ENCODE results near the gene RANBP3L. TPM values are rescaled to one million over a fixed set of nuclear protein-coding genes. Genes with fewer than 3 reads are reported as not detected.

The RANBP3L gene
- polyA plus RNA-seq, 1 of the 3 experiments (the other 2 are of a cell fraction): not detected

DNA sequence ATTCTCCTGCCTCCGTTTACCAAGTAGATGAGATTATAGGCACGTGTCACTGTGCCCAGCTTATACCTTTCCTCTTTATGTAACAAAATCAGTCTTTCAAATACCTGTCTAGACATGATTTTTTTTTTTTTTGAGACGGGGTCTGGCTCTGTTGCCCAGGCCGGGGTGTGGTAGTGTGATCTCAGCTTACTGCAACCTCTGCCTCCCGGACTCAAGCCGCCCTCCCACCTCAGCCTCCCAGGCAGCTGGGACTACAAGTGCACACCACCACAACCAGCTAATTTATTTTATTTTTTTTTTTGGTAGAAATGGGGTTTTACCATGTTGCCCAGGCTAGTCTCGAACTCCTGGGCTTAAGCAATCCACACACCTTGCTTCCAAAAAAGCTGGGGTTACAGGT, 73.2 kb downstream of the RANBP3L start:
- POLR2A ChIA-PET: no interaction called here
- no peak overlapping the region for H2AFZ ChIP-seq (ENCODE audit: low read depth)
- no peaks in the 10 kb centered on the region for H4K20me1 ChIP-seq (ENCODE audit: insufficient read depth)
- DNase-seq: no peak
- no peaks in the 10 kb centered on the region for H3K9me2 ChIP-seq
- WGBS (ENCODE audit: low lambda C conversion rate): 97% methylated on average over 7 of the region's 7 CpGs
- no peak overlapping the region for H3K4me2 ChIP-seq
- no peaks in the 10 kb centered on the region for H3K27me3 ChIP-seq (ENCODE audit: insufficient read depth)
- no peak overlapping the region for H3K4me3 ChIP-seq (ENCODE audit: low read depth in 2 of 2, low read length in 1 of 2)
- H3K27ac ChIP-seq (ENCODE audit: low read depth in 2 of 2, low read length in 1 of 2): no peak overlapping the region
- TF ChIP-seq RAD21 (IDR thresholded peaks at IDR 0.05; ENCODE audit: low read length) (no peak), TAF1 (IDR thresholded peaks at IDR 0.05; ENCODE audit: borderline replicate concordance, low read depth, low read length) (no peak)
- TF ChIP-seq, protein P1, sequence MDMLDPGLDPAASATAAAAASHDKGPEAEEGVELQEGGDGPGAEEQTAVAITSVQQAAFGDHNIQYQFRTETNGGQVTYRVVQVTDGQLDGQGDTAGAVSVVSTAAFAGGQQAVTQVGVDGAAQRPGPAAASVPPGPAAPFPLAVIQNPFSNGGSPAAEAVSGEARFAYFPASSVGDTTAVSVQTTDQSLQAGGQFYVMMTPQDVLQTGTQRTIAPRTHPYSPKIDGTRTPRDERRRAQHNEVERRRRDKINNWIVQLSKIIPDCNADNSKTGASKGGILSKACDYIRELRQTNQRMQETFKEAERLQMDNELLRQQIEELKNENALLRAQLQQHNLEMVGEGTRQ (IDR thresholded peaks at IDR 0.05; ENCODE audit: borderline replicate concordance, low read depth, low read length): no peak
- no peaks in the 10 kb centered on the region for H3K9me3 ChIP-seq
- H3K9ac ChIP-seq: no peak overlapping the region
- peaks cover 0 to 7% of the 10 kb centered on the region in 2 experiments; a peak in 3 of 4 replicates for H3K4me1 ChIP-seq (ENCODE audit: control insufficient read depth in 1 of 2, insufficient read depth in 2 of 2, low read depth in 1 of 2, low read length in 1 of 2)
- peaks cover 23% of the 10 kb centered on the region; the same call in 1 of the 2 replicates for H3K79me2 ChIP-seq (ENCODE audit: insufficient read depth)
- H3F3A ChIP-seq (replicated peaks; ENCODE audit: insufficient read depth): peaks cover 3% of the 10 kb centered on the region
- CTCF ChIA-PET: interaction anchor here (1.0 to 3.5 kb wide), 2 partner anchors 13 kb away, joined by 3 to 15 read pairs; partner anchors contain the start of gene NADK2
- H3K36me3 ChIP-seq (replicated peaks in 1 of 2; ENCODE audit: control insufficient read depth in 1 of 2, insufficient read depth in 2 of 2, low read length in 1 of 2): peaks cover 9 to 17% of the 10 kb centered on the region in 2 experiments

DNA sequence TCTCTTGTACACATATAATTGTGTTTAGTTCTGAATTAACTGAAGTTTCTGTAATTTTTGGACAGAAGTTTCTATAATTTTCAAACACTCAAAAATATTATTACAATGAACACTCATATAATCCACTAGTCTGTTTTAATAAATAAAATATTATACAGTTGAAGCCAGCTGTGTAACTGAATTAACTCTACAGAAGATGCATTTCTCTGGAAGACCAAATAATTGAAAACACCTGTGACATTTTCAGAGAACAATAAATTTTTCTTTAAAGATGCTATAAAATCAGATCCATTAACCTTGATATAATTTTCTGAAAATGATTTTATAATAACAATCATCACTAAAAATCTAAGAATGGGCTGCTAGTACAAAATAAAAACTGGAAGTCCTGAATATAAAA, 74.7 kb downstream of the RANBP3L start:
- Histone ChIP-seq H3F3A (replicated peaks; ENCODE audit: insufficient read depth) (peaks cover 3% of the 10 kb centered on the region), H2AFZ (ENCODE audit: low read depth) (no peak overlapping the region), H4K20me1 (ENCODE audit: insufficient read depth) (no peaks in the 10 kb centered on the region), H3K4me1 (ENCODE audit: control insufficient read depth in 1 of 2, insufficient read depth in 2 of 2, low read depth in 1 of 2, low read length in 1 of 2) (peaks cover 0 to 7% of the 10 kb centered on the region in 2 experiments; a peak in 3 of 4 replicates), H3K9me3 (no peaks in the 10 kb centered on the region), H3K79me2 (ENCODE audit: insufficient read depth) (peaks cover 10% of the 10 kb centered on the region; the same call in 1 of the 2 replicates), H3K36me3 (replicated peaks in 1 of 2; ENCODE audit: control insufficient read depth in 1 of 2, insufficient read depth in 2 of 2, low read length in 1 of 2) (peaks cover 9 to 20% of the 10 kb centered on the region in 2 experiments), H3K4me2 (no peak overlapping the region; the same call in 1 of the 2 replicates), H3K27me3 (ENCODE audit: insufficient read depth) (no peaks in the 10 kb centered on the region), H3K9me2 (no peaks in the 10 kb centered on the region), H3K9ac (no peak overlapping the region), H3K4me3 (ENCODE audit: low read depth in 2 of 2, low read length in 1 of 2) (no peak overlapping the region), H3K27ac (ENCODE audit: low read depth in 2 of 2, low read length in 1 of 2) (peak overlapping the region in 1 of 2 experiments; percentile 39; a peak in 1 of 4 replicates)
- ChIA-PET CTCF (interaction anchor here (1.0 to 1.4 kb wide), 2 partner anchors 10 to 38 kb away, joined by 3 to 5 read pairs; no protein-coding TSS in a partner anchor), POLR2A (interaction anchor here (0.5 kb wide), 1 partner anchor 18 kb away, joined by 3 read pairs; no protein-coding TSS in a partner anchor)
- DNase-seq: no peak
- TF ChIP-seq RXRA (IDR thresholded peaks at IDR 0.05; ENCODE audit: borderline replicate concordance, low read depth): no peak
- TF ChIP-seq TEAD4 (IDR thresholded peaks at IDR 0.05; ENCODE audit: borderline replicate concordance, insufficient read depth): no peak
- TF ChIP-seq, protein P2, sequence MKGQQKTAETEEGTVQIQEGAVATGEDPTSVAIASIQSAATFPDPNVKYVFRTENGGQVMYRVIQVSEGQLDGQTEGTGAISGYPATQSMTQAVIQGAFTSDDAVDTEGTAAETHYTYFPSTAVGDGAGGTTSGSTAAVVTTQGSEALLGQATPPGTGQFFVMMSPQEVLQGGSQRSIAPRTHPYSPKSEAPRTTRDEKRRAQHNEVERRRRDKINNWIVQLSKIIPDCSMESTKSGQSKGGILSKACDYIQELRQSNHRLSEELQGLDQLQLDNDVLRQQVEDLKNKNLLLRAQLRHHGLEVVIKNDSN (IDR thresholded peaks at IDR 0.05; ENCODE audit: borderline replicate concordance, low read depth): no peak
- TF ChIP-seq ELF1 (IDR thresholded peaks at IDR 0.05): no peak
- no peak for TF ChIP-seq GATA2 (CRISPR knock-in tag; IDR thresholded peaks at IDR 0.05)
- TF ChIP-seq, protein P3, sequence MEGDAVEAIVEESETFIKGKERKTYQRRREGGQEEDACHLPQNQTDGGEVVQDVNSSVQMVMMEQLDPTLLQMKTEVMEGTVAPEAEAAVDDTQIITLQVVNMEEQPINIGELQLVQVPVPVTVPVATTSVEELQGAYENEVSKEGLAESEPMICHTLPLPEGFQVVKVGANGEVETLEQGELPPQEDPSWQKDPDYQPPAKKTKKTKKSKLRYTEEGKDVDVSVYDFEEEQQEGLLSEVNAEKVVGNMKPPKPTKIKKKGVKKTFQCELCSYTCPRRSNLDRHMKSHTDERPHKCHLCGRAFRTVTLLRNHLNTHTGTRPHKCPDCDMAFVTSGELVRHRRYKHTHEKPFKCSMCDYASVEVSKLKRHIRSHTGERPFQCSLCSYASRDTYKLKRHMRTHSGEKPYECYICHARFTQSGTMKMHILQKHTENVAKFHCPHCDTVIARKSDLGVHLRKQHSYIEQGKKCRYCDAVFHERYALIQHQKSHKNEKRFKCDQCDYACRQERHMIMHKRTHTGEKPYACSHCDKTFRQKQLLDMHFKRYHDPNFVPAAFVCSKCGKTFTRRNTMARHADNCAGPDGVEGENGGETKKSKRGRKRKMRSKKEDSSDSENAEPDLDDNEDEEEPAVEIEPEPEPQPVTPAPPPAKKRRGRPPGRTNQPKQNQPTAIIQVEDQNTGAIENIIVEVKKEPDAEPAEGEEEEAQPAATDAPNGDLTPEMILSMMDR (IDR thresholded peaks at IDR 0.05): no peak
- no peak for TF ChIP-seq SMC3 (IDR thresholded peaks at IDR 0.05; ENCODE audit: low read depth, low read length)
- no peak for TF ChIP-seq MEF2A (IDR thresholded peaks at IDR 0.05; ENCODE audit: borderline replicate concordance, low read depth)
- no peak for TF ChIP-seq EZH2phosphoT487 (IDR thresholded peaks at IDR 0.05; ENCODE audit: borderline replicate concordance, low read depth)
- TF ChIP-seq, protein P4, sequence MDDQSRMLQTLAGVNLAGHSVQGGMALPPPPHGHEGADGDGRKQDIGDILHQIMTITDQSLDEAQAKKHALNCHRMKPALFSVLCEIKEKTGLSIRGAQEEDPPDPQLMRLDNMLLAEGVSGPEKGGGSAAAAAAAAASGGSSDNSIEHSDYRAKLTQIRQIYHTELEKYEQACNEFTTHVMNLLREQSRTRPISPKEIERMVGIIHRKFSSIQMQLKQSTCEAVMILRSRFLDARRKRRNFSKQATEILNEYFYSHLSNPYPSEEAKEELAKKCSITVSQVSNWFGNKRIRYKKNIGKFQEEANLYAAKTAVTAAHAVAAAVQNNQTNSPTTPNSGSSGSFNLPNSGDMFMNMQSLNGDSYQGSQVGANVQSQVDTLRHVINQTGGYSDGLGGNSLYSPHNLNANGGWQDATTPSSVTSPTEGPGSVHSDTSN (IDR thresholded peaks at IDR 0.05): no peak
- TF ChIP-seq GABPA (IDR thresholded peaks at IDR 0.05; ENCODE audit: low read depth): no peak
- TF ChIP-seq EP300 (IDR thresholded peaks at IDR 0.05; ENCODE audit: borderline replicate concordance in 1 of 2, low read depth in 1 of 2, low read length in 1 of 2): peak in 1 of 2 experiments; percentile 53; a peak in 1 of 4 replicates
- no peak for TF ChIP-seq NRF1 (IDR thresholded peaks at IDR 0.05; ENCODE audit: low read depth, low read length)
- TF ChIP-seq TCF12 (IDR thresholded peaks at IDR 0.05): peak; percentile 44
- TF ChIP-seq NFIC (IDR thresholded peaks at IDR 0.05; ENCODE audit: borderline replicate concordance): no peak
- TF ChIP-seq, protein P5, sequence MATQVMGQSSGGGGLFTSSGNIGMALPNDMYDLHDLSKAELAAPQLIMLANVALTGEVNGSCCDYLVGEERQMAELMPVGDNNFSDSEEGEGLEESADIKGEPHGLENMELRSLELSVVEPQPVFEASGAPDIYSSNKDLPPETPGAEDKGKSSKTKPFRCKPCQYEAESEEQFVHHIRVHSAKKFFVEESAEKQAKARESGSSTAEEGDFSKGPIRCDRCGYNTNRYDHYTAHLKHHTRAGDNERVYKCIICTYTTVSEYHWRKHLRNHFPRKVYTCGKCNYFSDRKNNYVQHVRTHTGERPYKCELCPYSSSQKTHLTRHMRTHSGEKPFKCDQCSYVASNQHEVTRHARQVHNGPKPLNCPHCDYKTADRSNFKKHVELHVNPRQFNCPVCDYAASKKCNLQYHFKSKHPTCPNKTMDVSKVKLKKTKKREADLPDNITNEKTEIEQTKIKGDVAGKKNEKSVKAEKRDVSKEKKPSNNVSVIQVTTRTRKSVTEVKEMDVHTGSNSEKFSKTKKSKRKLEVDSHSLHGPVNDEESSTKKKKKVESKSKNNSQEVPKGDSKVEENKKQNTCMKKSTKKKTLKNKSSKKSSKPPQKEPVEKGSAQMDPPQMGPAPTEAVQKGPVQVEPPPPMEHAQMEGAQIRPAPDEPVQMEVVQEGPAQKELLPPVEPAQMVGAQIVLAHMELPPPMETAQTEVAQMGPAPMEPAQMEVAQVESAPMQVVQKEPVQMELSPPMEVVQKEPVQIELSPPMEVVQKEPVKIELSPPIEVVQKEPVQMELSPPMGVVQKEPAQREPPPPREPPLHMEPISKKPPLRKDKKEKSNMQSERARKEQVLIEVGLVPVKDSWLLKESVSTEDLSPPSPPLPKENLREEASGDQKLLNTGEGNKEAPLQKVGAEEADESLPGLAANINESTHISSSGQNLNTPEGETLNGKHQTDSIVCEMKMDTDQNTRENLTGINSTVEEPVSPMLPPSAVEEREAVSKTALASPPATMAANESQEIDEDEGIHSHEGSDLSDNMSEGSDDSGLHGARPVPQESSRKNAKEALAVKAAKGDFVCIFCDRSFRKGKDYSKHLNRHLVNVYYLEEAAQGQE (IDR thresholded peaks at IDR 0.05; ENCODE audit: low read depth, low read length): no peak
- 0 out of 2 replicates have a peak, but pooled peaks have one; percentile 27 for TF ChIP-seq RCOR1 (IDR thresholded peaks at IDR 0.05; ENCODE audit: low read length)
